ENCODE results near the gene ACVR1C. TPM values are rescaled to one million over a fixed set of nuclear protein-coding genes. Genes with fewer than 3 reads are reported as not detected.

Gene ACVR1C
- total and polyA plus RNA-seq, 2 of the 4 experiments (the other 2 are of a cell fraction): 0.07 to 0.18 TPM

DNA sequence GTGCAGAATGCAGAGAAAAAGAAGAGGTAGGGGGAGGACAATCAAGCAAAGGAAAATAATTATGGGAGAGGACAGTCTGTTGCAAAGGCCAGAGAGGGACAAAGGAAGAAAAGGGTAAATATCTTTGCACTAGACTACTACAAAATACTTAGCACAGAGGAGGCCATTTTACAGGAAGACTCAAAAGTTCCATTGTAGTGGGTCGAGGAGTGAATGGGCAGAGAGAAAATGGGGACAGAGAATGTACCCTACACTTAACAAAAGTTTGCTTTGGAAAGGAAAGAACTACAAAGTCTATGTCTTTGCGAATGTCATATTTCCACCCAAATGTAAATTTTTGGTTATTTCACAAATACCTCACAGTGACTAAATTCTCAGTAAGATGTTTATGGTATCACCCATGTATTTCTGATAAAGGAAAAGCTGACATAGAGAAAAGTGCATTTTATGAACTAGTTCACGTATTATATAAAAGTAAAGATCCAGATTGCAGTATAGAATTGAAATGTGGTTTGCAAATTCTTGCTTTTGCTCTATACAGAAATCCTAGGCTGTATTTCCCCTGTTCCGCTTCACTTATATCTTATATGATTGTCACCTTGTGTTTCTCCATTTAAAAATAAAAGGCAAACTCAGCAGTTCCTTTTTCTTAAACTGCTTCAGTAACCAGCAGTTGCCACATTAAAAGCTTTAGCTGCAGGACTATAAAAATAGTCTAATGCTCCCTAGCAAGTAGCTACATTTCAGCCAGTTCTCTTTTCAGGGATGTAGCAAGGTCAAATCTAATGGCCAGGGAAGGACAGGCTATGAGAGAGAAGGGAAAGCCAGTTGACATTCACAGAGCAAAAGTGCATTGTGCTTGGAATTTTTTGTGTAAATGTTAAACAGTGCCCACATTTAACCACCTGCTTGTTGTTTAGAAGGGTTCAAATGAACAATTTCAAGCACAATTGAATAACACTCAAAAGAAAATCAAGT is 105.1 kb downstream of the ACVR1C start:
- Histone ChIP-seq H3K9ac (ENCODE audit: low read depth, low read length) (no peak overlapping the region), H4K5ac (ENCODE audit: low read depth, low read length) (no peak overlapping the region), H3K4ac (ENCODE audit: low read depth, low read length) (no peak overlapping the region), H2AK9ac (replicated peaks; ENCODE audit: low read depth, low read length, poor library complexity) (no peak overlapping the region), H2BK5ac (ENCODE audit: low read depth, low read length, poor library complexity, severe bottlenecking) (no peak overlapping the region), H3K4me2 (ENCODE audit: low read depth, low read length) (no peak overlapping the region), H3K9me3 (ENCODE audit: control insufficient read depth, insufficient read depth, low read length) (no peaks in the 10 kb centered on the region), H2AK5ac (ENCODE audit: low read depth, low read length) (no peak overlapping the region), H3K27ac (ENCODE audit: insufficient read depth, low read length) (no peak overlapping the region), H3K4me3 (ENCODE audit: insufficient read depth, low read depth, low read length) (no peak overlapping the region), H3K79me1 (ENCODE audit: low read depth in 1 of 2, low read length in 2 of 2) (no peaks in the 10 kb centered on the region), H4K20me1 (ENCODE audit: insufficient read depth, low read length) (no peaks in the 10 kb centered on the region), H3K36me3 (ENCODE audit: control insufficient read depth, insufficient read depth, low read length) (no peaks in the 10 kb centered on the region), H2BK15ac (ENCODE audit: low read depth, low read length) (no peak overlapping the region), H3K56ac (ENCODE audit: extremely low read depth, insufficient read depth, low read length) (no peak overlapping the region), H3K18ac (ENCODE audit: low read depth, low read length) (no peak overlapping the region), H3K23ac (ENCODE audit: low read depth, low read length) (no peak overlapping the region), H3K4me1 (ENCODE audit: control insufficient read depth, insufficient read depth, low read length) (no peaks in the 10 kb centered on the region), H4K91ac (ENCODE audit: insufficient read depth, low read depth, low read length) (no peak overlapping the region), H2BK120ac (ENCODE audit: low read depth, low read length) (no peak overlapping the region), H3K14ac (replicated peaks; ENCODE audit: low read depth, low read length) (no peak overlapping the region), H3K27me3 (ENCODE audit: control insufficient read depth, insufficient read depth, low read length) (no peaks in the 10 kb centered on the region), H2AFZ (replicated peaks; ENCODE audit: low read length, poor library complexity) (no peak overlapping the region), H2BK20ac (ENCODE audit: low read depth, low read length) (no peak overlapping the region), H4K8ac (ENCODE audit: low read depth in 2 of 2, low read length in 2 of 2) (no peak overlapping the region), H3K9me1 (ENCODE audit: insufficient read depth, low read length) (no peaks in the 10 kb centered on the region)
- WGBS, 2 experiments (ENCODE audit: extremely low coverage in 2 of 2, insufficient read length in 1 of 2): no CpG with 5 or more reads among the region's 4 CpGs
- DNase-seq: no peak
- in situ Hi-C loops (cut with MboI; ENCODE audit: low sequenced_read_pairs): no loop called here
- no peak for TF ChIP-seq MXI1 (IDR thresholded peaks at IDR 0.05; ENCODE audit: borderline replicate concordance, low read depth, low read length)
- TF ChIP-seq, protein P1, sequence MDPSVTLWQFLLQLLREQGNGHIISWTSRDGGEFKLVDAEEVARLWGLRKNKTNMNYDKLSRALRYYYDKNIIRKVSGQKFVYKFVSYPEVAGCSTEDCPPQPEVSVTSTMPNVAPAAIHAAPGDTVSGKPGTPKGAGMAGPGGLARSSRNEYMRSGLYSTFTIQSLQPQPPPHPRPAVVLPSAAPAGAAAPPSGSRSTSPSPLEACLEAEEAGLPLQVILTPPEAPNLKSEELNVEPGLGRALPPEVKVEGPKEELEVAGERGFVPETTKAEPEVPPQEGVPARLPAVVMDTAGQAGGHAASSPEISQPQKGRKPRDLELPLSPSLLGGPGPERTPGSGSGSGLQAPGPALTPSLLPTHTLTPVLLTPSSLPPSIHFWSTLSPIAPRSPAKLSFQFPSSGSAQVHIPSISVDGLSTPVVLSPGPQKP (IDR thresholded peaks at IDR 0.05; ENCODE audit: borderline replicate concordance, low read depth, low read length): no peak
- no peak for TF ChIP-seq CHD1 (IDR thresholded peaks at IDR 0.05; ENCODE audit: low read depth, low read length)
- TF ChIP-seq NFE2L2 (IDR thresholded peaks at IDR 0.05; ENCODE audit: low read depth, low read length): no peak
- TF ChIP-seq CEBPB (IDR thresholded peaks at IDR 0.05; ENCODE audit: low read depth, low read length): no peak
- TF ChIP-seq BHLHE40 (IDR thresholded peaks at IDR 0.05; ENCODE audit: low read depth, low read length): no peak
- TF ChIP-seq, protein P2, sequence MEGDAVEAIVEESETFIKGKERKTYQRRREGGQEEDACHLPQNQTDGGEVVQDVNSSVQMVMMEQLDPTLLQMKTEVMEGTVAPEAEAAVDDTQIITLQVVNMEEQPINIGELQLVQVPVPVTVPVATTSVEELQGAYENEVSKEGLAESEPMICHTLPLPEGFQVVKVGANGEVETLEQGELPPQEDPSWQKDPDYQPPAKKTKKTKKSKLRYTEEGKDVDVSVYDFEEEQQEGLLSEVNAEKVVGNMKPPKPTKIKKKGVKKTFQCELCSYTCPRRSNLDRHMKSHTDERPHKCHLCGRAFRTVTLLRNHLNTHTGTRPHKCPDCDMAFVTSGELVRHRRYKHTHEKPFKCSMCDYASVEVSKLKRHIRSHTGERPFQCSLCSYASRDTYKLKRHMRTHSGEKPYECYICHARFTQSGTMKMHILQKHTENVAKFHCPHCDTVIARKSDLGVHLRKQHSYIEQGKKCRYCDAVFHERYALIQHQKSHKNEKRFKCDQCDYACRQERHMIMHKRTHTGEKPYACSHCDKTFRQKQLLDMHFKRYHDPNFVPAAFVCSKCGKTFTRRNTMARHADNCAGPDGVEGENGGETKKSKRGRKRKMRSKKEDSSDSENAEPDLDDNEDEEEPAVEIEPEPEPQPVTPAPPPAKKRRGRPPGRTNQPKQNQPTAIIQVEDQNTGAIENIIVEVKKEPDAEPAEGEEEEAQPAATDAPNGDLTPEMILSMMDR (conservative IDR thresholded peaks at IDR 0.05; ENCODE audit: low read depth, low read length): no peak
- TF ChIP-seq MAZ (IDR thresholded peaks at IDR 0.05; ENCODE audit: borderline replicate concordance, low read depth, low read length): no peak
- TF ChIP-seq, protein P3, sequence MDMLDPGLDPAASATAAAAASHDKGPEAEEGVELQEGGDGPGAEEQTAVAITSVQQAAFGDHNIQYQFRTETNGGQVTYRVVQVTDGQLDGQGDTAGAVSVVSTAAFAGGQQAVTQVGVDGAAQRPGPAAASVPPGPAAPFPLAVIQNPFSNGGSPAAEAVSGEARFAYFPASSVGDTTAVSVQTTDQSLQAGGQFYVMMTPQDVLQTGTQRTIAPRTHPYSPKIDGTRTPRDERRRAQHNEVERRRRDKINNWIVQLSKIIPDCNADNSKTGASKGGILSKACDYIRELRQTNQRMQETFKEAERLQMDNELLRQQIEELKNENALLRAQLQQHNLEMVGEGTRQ (IDR thresholded peaks at IDR 0.05; ENCODE audit: low read depth, low read length): no peak
- no peak for TF ChIP-seq RAD21 (IDR thresholded peaks at IDR 0.05; ENCODE audit: low read length)
- no peak for TF ChIP-seq RCOR1 (IDR thresholded peaks at IDR 0.05; ENCODE audit: insufficient replicate concordance, low read length)
- no peak for TF ChIP-seq FOS (IDR thresholded peaks at IDR 0.05; ENCODE audit: low read depth, low read length)
- TF ChIP-seq MAFK (IDR thresholded peaks at IDR 0.05; ENCODE audit: low read depth, low read length): no peak
- intact Hi-C loops (cut with micrococcal nuclease): no loop called here
- CTCF ChIA-PET: interaction anchor here (0.5 kb wide), 1 partner anchor 165 kb away, joined by 6 read pairs; no protein-coding TSS in a partner anchor
- no TSS peak for BruUV-seq (replicated peaks)
- dilution Hi-C loops (cut with HindIII; ENCODE audit: low sequenced_read_pairs, unreplicated experiment): no loop called here
- POLR2A ChIA-PET (ENCODE audit: unreplicated experiment): no interaction called here
- no peak for ATAC-seq (ENCODE audit: low read depth)

All from IMR-90 (cell line).